ENCODE data around the gene C4BPB.
A peak's percentile ranks its signal among the peaks of the same experiment; 100 is the strongest.

Gene C4BPB

GRCh38 chr1:207058252-207058651 is 30.4 kb upstream of the C4BPB start:
- Histone ChIP-seq H3K36me3 (ENCODE audit: control insufficient read depth, insufficient read depth, low read length) (no peaks in the 10 kb centered on the region), H3K4me3 (replicated peaks; ENCODE audit: low read depth, low read length) (no peak overlapping the region), H3K27me3 (replicated peaks; ENCODE audit: control insufficient read depth, insufficient read depth, low read length) (no peaks in the 10 kb centered on the region)
- TF ChIP-seq CTCF (IDR thresholded peaks at IDR 0.05; ENCODE audit: insufficient read depth, low read length, poor library complexity, severe bottlenecking), result no peak
- no peak for DNase-seq (ENCODE audit: extremely low read depth, insufficient read length)

- DNase-seq (ENCODE audit: extremely low read depth, insufficient read length), result no peak
- no peaks in the 10 kb centered on the region for H3K36me3 ChIP-seq (ENCODE audit: control insufficient read depth, insufficient read depth, low read length)
- peak; percentile 13 for TF ChIP-seq CTCF (IDR thresholded peaks at IDR 0.05; ENCODE audit: insufficient read depth, low read length, poor library complexity, severe bottlenecking)
Measured at GRCh38 chr1:207058878-207059867, 29.5 kb upstream of the C4BPB start.

GRCh38 chr1:207059881-207060280 is 28.8 kb upstream of the C4BPB start:
- no peaks in the 10 kb centered on the region for H3K36me3 ChIP-seq (ENCODE audit: control insufficient read depth, insufficient read depth, low read length)
- H3K27me3 ChIP-seq (replicated peaks; ENCODE audit: control insufficient read depth, insufficient read depth, low read length), result no peaks in the 10 kb centered on the region
- no peak overlapping the region for H3K4me3 ChIP-seq (replicated peaks; ENCODE audit: low read depth, low read length)
- DNase-seq (ENCODE audit: extremely low read depth, insufficient read length), result no peak
- no peak for TF ChIP-seq CTCF (IDR thresholded peaks at IDR 0.05; ENCODE audit: insufficient read depth, low read length, poor library complexity, severe bottlenecking)

More at GRCh38 chr1:207058878-207059867, 29.5 kb upstream of the C4BPB start:
- Histone ChIP-seq H3K27me3 (replicated peaks; ENCODE audit: control insufficient read depth, insufficient read depth, low read length) (no peaks in the 10 kb centered on the region), H3K4me3 (replicated peaks; ENCODE audit: low read depth, low read length) (no peak overlapping the region)

- H3K27me3 ChIP-seq (replicated peaks; ENCODE audit: control insufficient read depth, insufficient read depth, low read length), result no peaks in the 10 kb centered on the region
- TF ChIP-seq CTCF (IDR thresholded peaks at IDR 0.05; ENCODE audit: insufficient read depth, low read length, poor library complexity, severe bottlenecking), result no peak
- DNase-seq (ENCODE audit: extremely low read depth, insufficient read length), result no peak
- no peak overlapping the region for H3K4me3 ChIP-seq (replicated peaks; ENCODE audit: low read depth, low read length)
- H3K36me3 ChIP-seq (ENCODE audit: control insufficient read depth, insufficient read depth, low read length), result no peaks in the 10 kb centered on the region
Measured at GRCh38 chr1:207060596-207060995, 28.1 kb upstream of the C4BPB start.

GRCh38 chr1:207062058-207062457 is 26.6 kb upstream of the C4BPB start:
- no peak for DNase-seq (ENCODE audit: extremely low read depth, insufficient read length)
- H3K27me3 ChIP-seq (replicated peaks; ENCODE audit: control insufficient read depth, insufficient read depth, low read length), result no peaks in the 10 kb centered on the region
- H3K36me3 ChIP-seq (ENCODE audit: control insufficient read depth, insufficient read depth, low read length), result no peaks in the 10 kb centered on the region
- no peak overlapping the region for H3K4me3 ChIP-seq (replicated peaks; ENCODE audit: low read depth, low read length)
- TF ChIP-seq CTCF (IDR thresholded peaks at IDR 0.05; ENCODE audit: insufficient read depth, low read length, poor library complexity, severe bottlenecking), result no peak

Data from GM06990 (cell line).